H1 (cell line): ENCODE measurements around the gene ONECUT3. TPM values are rescaled to one million over a fixed set of nuclear protein-coding genes. Genes with fewer than 3 reads are reported as not detected.

Source experiments
- TCF12 ChIP-seq: IDR thresholded peaks from 2 replicates; pipeline ENCODE4 v1.6.1; 2011; ENCODE audit warnings: low read depth, mild to moderate bottlenecking, low read length
- polyA plus RNA-seq, 7 experiments: library from polyadenylated mRNA; depleted of rRNA in 3 of 7; stranded (reverse) in 5 of 7; unstranded in 2 of 7; fragments of >200 nt in 5 of 7; fragments of 200-250 nt in 2 of 7; gene quantifications; 1 replicate in 5 of 7; 2 replicates in 1 of 7; 4 replicates in 1 of 7; pipeline versions ENCODE4 v1.2.1 to v1.2.3, GENCODE V29; 2011 to 2013; ENCODE audit warnings: missing spikeins in 2 of 7, mixed read lengths in 2 of 7
- total RNA-seq: library from RNA; stranded (reverse); fragmentation: NEBNext Ultra II Directional; extraction: Animal tissue kit (Norgen Biotek cat#: 25700); gene quantifications from 2 replicates; pipeline ENCODE4 v1.2.1, GENCODE V29; 2021

The ONECUT3 gene
- total and polyA plus RNA-seq, 2 of the 8 experiments (the other 6 are each of a cell fraction or from before 2014, with no cell fraction given): not detected

GRCh38 chr19:1774989-1775772 is 21.9 kb downstream of the ONECUT3 start (continued):
- 0 out of 2 replicates have a peak, but pooled peaks have one; percentile 30 for TF ChIP-seq TCF12
- TF ChIP-seq, all 59 proteins: peak for 15
